Measurements from ENCODE around the gene EBP. TPM values are rescaled to one million over a fixed set of nuclear protein-coding genes. Genes with fewer than 3 reads are reported as not detected.

Gene EBP
- polyA plus RNA-seq, 1 donor (not counting 4 experiments of a cell fraction or from before 2014, with no cell fraction given), result 194 TPM

- no peak for DNase-seq (ENCODE audit: low read depth, low spot score)
- no peak for FAIRE-seq
- Histone ChIP-seq H3K9me3 (ENCODE audit: control insufficient read depth, low read depth, low read length) (peaks cover 3% of the 10 kb centered on the region), H3K4me1 (ENCODE audit: control insufficient read depth, extremely low read depth, insufficient read depth, low read length) (peaks cover 35% of the 10 kb centered on the region), H2AFZ (ENCODE audit: control insufficient read depth, low read length) (no peak overlapping the region), H3K79me2 (ENCODE audit: control insufficient read depth, insufficient read depth, low read length) (no peaks in the 10 kb centered on the region), H3K27ac (ENCODE audit: control insufficient read depth, insufficient read depth, low read length) (peak overlapping the region; percentile 62), H4K20me1 (ENCODE audit: control insufficient read depth, extremely low read depth, insufficient read depth, low read length) (no peaks in the 10 kb centered on the region), H3K4me3 (ENCODE audit: control insufficient read depth in 2 of 3, extremely low read depth in 1 of 3, insufficient read depth in 2 of 3, low read depth in 1 of 3, low read length in 3 of 3) (no peak overlapping the region), H3K27me3 (ENCODE audit: control insufficient read depth, extremely low read depth, insufficient read depth, low read length) (no peaks in the 10 kb centered on the region), H3K4me2 (ENCODE audit: control insufficient read depth, extremely low read depth, insufficient read depth, low read depth, low read length) (peak overlapping the region; percentile 50), H3K36me3 (ENCODE audit: control insufficient read depth in 2 of 2, extremely low read depth in 1 of 2, insufficient read depth in 2 of 2, low read length in 2 of 2) (no peaks in the 10 kb centered on the region), H3K9me1 (ENCODE audit: control insufficient read depth, extremely low read depth, insufficient read depth, low read length) (no peaks in the 10 kb centered on the region), H3K9ac (ENCODE audit: control insufficient read depth, extremely low read depth, insufficient read depth, low read length) (peak overlapping the region; percentile 32)
- dilution Hi-C loops (cut with MboI; ENCODE audit: extremely low pct_ligation_motif_present, low sequenced_read_pairs), result no loop called here
- TF ChIP-seq EZH2 (IDR thresholded peaks at IDR 0.05; ENCODE audit: low read length) (no peak), CTCF (optimal IDR thresholded peaks at IDR 0.05 in 1 of 3, IDR thresholded peaks at IDR 0.05 in 1 of 3, conservative IDR thresholded peaks at IDR 0.05 in 1 of 3; ENCODE audit: extremely low read depth in 1 of 3, insufficient read depth in 2 of 3, low read length in 3 of 3) (no peak)
Measured at GRCh38 chrX:48492293-48492910, 29.2 kb upstream of the EBP start.

GRCh38 chrX:48493890-48494364 is 27.7 kb upstream of the EBP start:
- Histone ChIP-seq H3K27ac (ENCODE audit: control insufficient read depth, insufficient read depth, low read length) (no peak overlapping the region), H3K4me1 (ENCODE audit: control insufficient read depth, extremely low read depth, insufficient read depth, low read length) (peaks cover 40% of the 10 kb centered on the region), H2AFZ (ENCODE audit: control insufficient read depth, low read length) (no peak overlapping the region), H3K36me3 (ENCODE audit: control insufficient read depth in 2 of 2, extremely low read depth in 1 of 2, insufficient read depth in 2 of 2, low read length in 2 of 2) (no peaks in the 10 kb centered on the region), H3K9ac (ENCODE audit: control insufficient read depth, extremely low read depth, insufficient read depth, low read length) (no peak overlapping the region), H4K20me1 (ENCODE audit: control insufficient read depth, extremely low read depth, insufficient read depth, low read length) (no peaks in the 10 kb centered on the region), H3K4me2 (ENCODE audit: control insufficient read depth, extremely low read depth, insufficient read depth, low read depth, low read length) (no peak overlapping the region), H3K9me3 (ENCODE audit: control insufficient read depth, low read depth, low read length) (no peaks in the 10 kb centered on the region), H3K79me2 (ENCODE audit: control insufficient read depth, insufficient read depth, low read length) (no peaks in the 10 kb centered on the region), H3K4me3 (ENCODE audit: control insufficient read depth in 2 of 3, extremely low read depth in 1 of 3, insufficient read depth in 2 of 3, low read depth in 1 of 3, low read length in 3 of 3) (no peak overlapping the region), H3K27me3 (ENCODE audit: control insufficient read depth, extremely low read depth, insufficient read depth, low read length) (no peaks in the 10 kb centered on the region), H3K9me1 (ENCODE audit: control insufficient read depth, extremely low read depth, insufficient read depth, low read length) (no peaks in the 10 kb centered on the region)
- dilution Hi-C loops (cut with MboI; ENCODE audit: extremely low pct_ligation_motif_present, low sequenced_read_pairs), result no loop called here
- FAIRE-seq, result no peak
- no peak for TF ChIP-seq EZH2 (IDR thresholded peaks at IDR 0.05; ENCODE audit: low read length)
- no peak for TF ChIP-seq CTCF (optimal IDR thresholded peaks at IDR 0.05 in 1 of 3, IDR thresholded peaks at IDR 0.05 in 1 of 3, conservative IDR thresholded peaks at IDR 0.05 in 1 of 3; ENCODE audit: extremely low read depth in 1 of 3, insufficient read depth in 2 of 3, low read length in 3 of 3)
- DNase-seq (ENCODE audit: low read depth, low spot score), result no peak
